ENCODE results near the gene ARVCF. TPM values are rescaled to one million over a fixed set of nuclear protein-coding genes. Genes with fewer than 3 reads are reported as not detected.

ARVCF gene
- total and polyA plus RNA-seq, 2 donors (not counting 1 experiment from before 2014, with no cell fraction given) = 2.2 to 6.7 TPM

DNA sequence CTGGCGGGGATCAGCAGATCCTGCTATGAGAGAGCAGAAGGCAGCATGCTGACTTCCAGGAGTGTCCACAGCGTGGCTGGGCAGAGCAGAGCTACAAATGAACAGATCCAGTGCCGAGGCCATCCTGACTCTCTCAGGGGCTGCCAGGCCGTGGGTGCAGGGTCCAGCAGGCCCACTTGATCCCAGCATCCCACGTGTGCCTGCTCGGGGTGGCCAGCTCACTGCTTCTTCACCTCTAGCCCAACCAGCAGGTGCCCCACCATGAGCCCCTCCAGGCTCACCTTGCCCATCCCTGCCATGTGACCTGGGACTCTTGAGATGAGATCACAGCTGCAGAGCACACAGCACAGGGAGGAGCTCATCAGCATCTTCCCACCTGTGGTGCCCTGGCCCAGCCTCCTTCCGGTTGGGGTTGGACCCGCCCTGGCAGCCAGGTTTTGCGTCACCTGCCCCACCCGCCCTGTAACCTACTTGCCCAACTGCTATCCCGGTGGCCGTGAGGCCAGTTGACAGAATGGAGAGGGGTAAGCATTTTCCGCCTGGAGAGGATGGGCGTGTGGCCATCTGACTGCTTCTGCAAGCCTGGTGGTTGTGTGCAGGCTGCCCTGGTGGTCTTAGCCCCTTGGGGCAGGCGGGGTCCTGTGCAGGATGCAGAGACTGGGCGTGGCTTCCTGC lies 15.2 kb upstream of the ARVCF start:
- WGBS (ENCODE audit: insufficient coverage) = 66% methylated on average over 15 of the region's 16 CpGs
- no peak overlapping the region for H2AFZ ChIP-seq (ENCODE audit: insufficient read depth, low read depth, low read length, poor library complexity, severe bottlenecking)
- H3K27ac ChIP-seq (ENCODE audit: low read length in 2 of 2) = peak overlapping the region; percentile 56 to 77
- peak overlapping the region; percentile 29 for H3K9ac ChIP-seq (ENCODE audit: low read length)
- H3K79me2 ChIP-seq (ENCODE audit: control insufficient read depth, insufficient read depth, low read length) = peaks cover 86% of the 10 kb centered on the region
- H3K4me1 Mint-ChIP-seq = peaks cover 74% of the 10 kb centered on the region
- H3K4me3 Mint-ChIP-seq = peak overlapping the region; percentile 64
- DNase-seq = peak; percentile 51
- H3K4me1 ChIP-seq (ENCODE audit: control insufficient read depth in 2 of 2, insufficient read depth in 2 of 2, low read length in 2 of 2) = peaks cover 26 to 62% of the 10 kb centered on the region in 2 donors
- H3K27me3 ChIP-seq (replicated peaks in 1 of 4; ENCODE audit: control extremely low read depth in 1 of 4, control insufficient read depth in 3 of 4, insufficient read depth in 4 of 4, low read length in 3 of 4) = no peaks in the 10 kb centered on the region
- ChIA-PET CTCF (interaction anchor here (0.9 to 2.5 kb wide), 4 partner anchors 10 to 61 kb away, joined by 3 to 11 read pairs (median 4); no protein-coding TSS in a partner anchor), POLR2A (interaction anchor here (1.2 kb wide), 1 partner anchor 10 kb away, joined by 4 read pairs; no protein-coding TSS in a partner anchor)
- H3K27me3 Mint-ChIP-seq = no peaks in the 10 kb centered on the region
- H4K20me1 ChIP-seq (ENCODE audit: control insufficient read depth, insufficient read depth, low read length, poor library complexity, severe bottlenecking) = peaks cover 74% of the 10 kb centered on the region
- H3K27ac Mint-ChIP-seq = peak overlapping the region; percentile 96
- peaks cover 3% of the 10 kb centered on the region for H3K9me3 Mint-ChIP-seq (ENCODE audit: insufficient read depth)
- intact Hi-C loops (cut with micrococcal nuclease) = loop anchor here (2.0 kb wide), 1 partner anchor 15 kb away; the partner anchor contains the start of gene ARVCF
- peaks cover 0 to 8% of the 10 kb centered on the region in 2 experiments for H3K36me3 ChIP-seq (replicated peaks in 1 of 2; ENCODE audit: control extremely low read depth in 1 of 2, control insufficient read depth in 1 of 2, extremely low read depth in 1 of 2, insufficient read depth in 2 of 2, low read length in 1 of 2)
- H3K9me3 ChIP-seq (ENCODE audit: control extremely low read depth in 1 of 3, control insufficient read depth in 2 of 3, insufficient read depth in 1 of 3, low read length in 2 of 3) = peaks cover 0 to 39% (median 10%) of the 10 kb centered on the region in 3 donors
- TF ChIP-seq EZH2 (IDR thresholded peaks at IDR 0.05; ENCODE audit: borderline replicate concordance, insufficient read depth, low read depth, low read length, poor library complexity, severe bottlenecking) = no peak
- TF ChIP-seq, protein P1, sequence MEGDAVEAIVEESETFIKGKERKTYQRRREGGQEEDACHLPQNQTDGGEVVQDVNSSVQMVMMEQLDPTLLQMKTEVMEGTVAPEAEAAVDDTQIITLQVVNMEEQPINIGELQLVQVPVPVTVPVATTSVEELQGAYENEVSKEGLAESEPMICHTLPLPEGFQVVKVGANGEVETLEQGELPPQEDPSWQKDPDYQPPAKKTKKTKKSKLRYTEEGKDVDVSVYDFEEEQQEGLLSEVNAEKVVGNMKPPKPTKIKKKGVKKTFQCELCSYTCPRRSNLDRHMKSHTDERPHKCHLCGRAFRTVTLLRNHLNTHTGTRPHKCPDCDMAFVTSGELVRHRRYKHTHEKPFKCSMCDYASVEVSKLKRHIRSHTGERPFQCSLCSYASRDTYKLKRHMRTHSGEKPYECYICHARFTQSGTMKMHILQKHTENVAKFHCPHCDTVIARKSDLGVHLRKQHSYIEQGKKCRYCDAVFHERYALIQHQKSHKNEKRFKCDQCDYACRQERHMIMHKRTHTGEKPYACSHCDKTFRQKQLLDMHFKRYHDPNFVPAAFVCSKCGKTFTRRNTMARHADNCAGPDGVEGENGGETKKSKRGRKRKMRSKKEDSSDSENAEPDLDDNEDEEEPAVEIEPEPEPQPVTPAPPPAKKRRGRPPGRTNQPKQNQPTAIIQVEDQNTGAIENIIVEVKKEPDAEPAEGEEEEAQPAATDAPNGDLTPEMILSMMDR (IDR thresholded peaks at IDR 0.05) = no peak
- no peak overlapping the region for H3K4me3 ChIP-seq (ENCODE audit: control extremely low read depth in 1 of 5, extremely low read depth in 1 of 5, insufficient read depth in 1 of 5, low read depth in 2 of 5, low read length in 4 of 5)
- H3K4me2 ChIP-seq (replicated peaks; ENCODE audit: low read depth, low read length, poor library complexity, severe bottlenecking) = peak overlapping the region; percentile 46
- ATAC-seq (ENCODE audit: low read depth) = peak; percentile 74

Data from B cell (primary cell).